Heart left ventricle (tissue), 16 donors: ENCODE results near the gene MARS1. TPM values are rescaled to one million over a fixed set of nuclear protein-coding genes. Genes with fewer than 3 reads are reported as not detected.

Experiments used
- ATAC-seq, 4 donors: fragments of 200-7000 bp; cut with Tn5 transposase; one replicate each; pipeline ENCODE4 v1.9.1; 2020 to 2022; ENCODE audit warnings: moderate library complexity in 4 of 4, mild to moderate bottlenecking in 3 of 4, moderate number of reproducible peaks in 1 of 4
- DNase-seq, 5 donors: peaks; one replicate each; pipeline ENCODE4 v3.0.0-alpha.2; 2020
- H3K27ac ChIP-seq, 12 donors: fragments of 200-600 bp; sonication (generic) in 4 of 12; one replicate each; pipeline versions ENCODE4 v1.5.0 to v1.8.0; 2016 to 2022; ENCODE audit warnings: mild to moderate bottlenecking in 2 of 12
- H3K27me3 ChIP-seq, 9 donors: fragments of 200-600 bp; sonication (generic) in 2 of 9; one replicate each; pipeline versions ENCODE4 v1.5.1 to v1.8.0; 2016 to 2022; ENCODE audit warnings: mild to moderate bottlenecking in 3 of 9
- H3K36me3 ChIP-seq, 9 donors: fragments of 200-600 bp; sonication (generic) in 2 of 9; one replicate each; pipeline versions ENCODE4 v1.5.0 to v1.8.0; 2018 to 2022; ENCODE audit warnings: mild to moderate bottlenecking in 2 of 9
- H3K4me1 ChIP-seq, 12 donors: fragments of 200-600 bp; sonication (generic) in 4 of 12; one replicate each; pipeline versions ENCODE4 v1.5.0 to v1.8.0; 2016 to 2022; ENCODE audit warnings: mild to moderate bottlenecking in 3 of 12
- H3K4me3 ChIP-seq, 12 donors: fragments of 200-600 bp; sonication (generic) in 4 of 12; one replicate each; pipeline versions ENCODE4 v1.5.0 to v1.8.0; 2017 to 2022; ENCODE audit warnings: mild to moderate bottlenecking in 9 of 12, moderate library complexity in 4 of 12
- H3K9me3 ChIP-seq, 12 donors: fragments of 200-600 bp; sonication (generic) in 4 of 12; one replicate each; pipeline versions ENCODE4 v1.5.0 to v1.8.0; 2016 to 2022; ENCODE audit warnings: mild to moderate bottlenecking in 1 of 12
- CTCF ChIP-seq, 12 donors: fragments of 200-600 bp; sonication (generic) in 4 of 12; IDR thresholded peaks; one replicate each; pipeline versions ENCODE4 v1.5.0 to v1.8.0; 2018 to 2022; ENCODE audit warnings: antibody characterized with exemption in 12 of 12, mild to moderate bottlenecking in 5 of 12
- POLR2A ChIP-seq, 2 donors: fragments of 450-650 bp; IDR thresholded peaks; one replicate each; pipeline ENCODE4 v1.6.1; 2017; ENCODE audit warnings: antibody characterized with exemption in 2 of 2, mild to moderate bottlenecking in 2 of 2, moderate library complexity in 2 of 2
- WGBS, 4 donors: extraction: QIAGEN DNeasy Blood & Tissue Kit in 2 of 4; methylation state at CpG; one replicate each; pipeline versions ENCODE4 v1.1.5 to v1.1.7; 2013 to 2018; 5-methylcytosine and 5-hydroxymethylcytosine counted together
- intact Hi-C, 10 donors: fragments of 100-400 bp; cut with DNase I; formaldehyde crosslinking; loops; one replicate each; pipeline versions ENCODE4 v1.11.1 to v1.14.2; 2022
- polyA plus RNA-seq, 2 donors: library from polyadenylated mRNA; stranded (reverse); fragments of 200-250 nt; gene quantifications; one replicate each; pipeline ENCODE4 v1.2.3, GENCODE V29; 2013
- total RNA-seq, 9 donors: library from RNA; depleted of rRNA in 2 of 9; stranded (reverse); fragments of >200 nt in 2 of 9; fragmentation: NEBNext Ultra II Directional in 3 of 9; extraction: Animal tissue kit (Norgen Biotek cat#: 25700) in 3 of 9; gene quantifications; one replicate each; pipeline versions ENCODE4 v1.1.0 to v1.2.4, GENCODE V29; 2016 to 2023
- donor health status: ischemic (EF 13 %, LVEDD 7.1; RV severe dilation, severe dysfunction).
- donor health status: healthy with polysubstance abuse.
- donor health status: DM: no; HTN: yes; CAD: no.
- donor health status: DM: no; HTN: no; CAD: no.
- donor health status: ischemic (EF 25% LVEDD 6.9; RV normal size, moderate dysfunction).
- donor health status: ischemic (EF 25% LVEDD 5.7; RV mildly dilated, moderate dysfunction).
- donor health status: healthy.
- donor health status: DM: yes; HTN: yes; CAD: no.
- donor health status: ischemic (EF 35%, LVEDD 5.7; RV mildly dilated, moderate dysfunction).
- donor health status: nonischemic (EF 11% LVEDD 7.7; RV severe dilation, severe dysfunction).
- donor health status: DM: yes; HTN: yes; CAD: no.
- donor health status: PGD.
- donor health status: ischemic (EF 29% LVEDD 5.4; RV normal size, mild dysfunction).
- donor health status: nonischemic (EF 23%, LVEDD 6.1; RV moderate dilation, normal function).

Gene MARS1
- total and polyA plus RNA-seq, 11 donors = 36.8 to 109 (median 74.9) TPM

- intact Hi-C loops = loop anchor here (1.0 to 10.0 kb wide), 9 partner anchors 22 to 240 kb away; partner anchors contain the start of gene R3HDM2 (in 1 of the 10)
- Histone ChIP-seq H3K4me3 (peak overlapping the region in 2 of 12 donors; percentile 19 to 29), H3K36me3 (no peaks in the 10 kb centered on the region), H3K9me3 (peaks cover 0 to 5% (median 0%) of the 10 kb centered on the region in 12 donors), H3K27me3 (no peaks in the 10 kb centered on the region), H3K4me1 (peaks cover 0 to 31% (median 12%) of the 10 kb centered on the region in 12 donors), H3K27ac (peak overlapping the region; percentile 61 to 96 (median 84))
- peak; percentile 76 to 81 (median 77) for DNase-seq
- 5 to 14% (median 11%) methylated on average over 9 of the region's 9 CpGs for WGBS, 4 donors
- ATAC-seq = peak; percentile 89 to 93 (median 90)
- TF ChIP-seq CTCF (IDR thresholded peaks at IDR 0.05) (no peak), POLR2A (IDR thresholded peaks at IDR 0.05) (no peak)
These were observed 35.5 kb upstream of the MARS1 start for GRCh38 chr12:57452181-57452936.

- WGBS, 4 donors = 19 to 27% (median 24%) methylated on average over 5 to 7 of the region's 7 CpGs
- no peak for TF ChIP-seq POLR2A (IDR thresholded peaks at IDR 0.05)
- TF ChIP-seq CTCF (IDR thresholded peaks at IDR 0.05) = peak; percentile 79 to 96 (median 90)
- H3K27me3 ChIP-seq = no peaks in the 10 kb centered on the region
- no peak overlapping the region for H3K4me3 ChIP-seq
- H3K27ac ChIP-seq = peak overlapping the region; percentile 61 to 96 (median 84)
- H3K9me3 ChIP-seq = peaks cover 0 to 5% (median 0%) of the 10 kb centered on the region in 12 donors
- peak; percentile 83 to 89 (median 87) for DNase-seq
- no peaks in the 10 kb centered on the region for H3K36me3 ChIP-seq
- peak; percentile 75 to 86 (median 82) for ATAC-seq
- peaks cover 0 to 31% (median 12%) of the 10 kb centered on the region in 12 donors for H3K4me1 ChIP-seq
- intact Hi-C loops = loop anchor here (1.0 to 10.0 kb wide), 9 partner anchors 22 to 240 kb away; partner anchors contain the start of gene R3HDM2 (in 1 of the 10)
These were observed 34.8 kb upstream of the MARS1 start for GRCh38 chr12:57452937-57453509.

- DNase-seq (no peak), ATAC-seq (no peak)
- no peak overlapping the region for H3K27ac ChIP-seq
- H3K36me3 ChIP-seq = no peaks in the 10 kb centered on the region
- no peaks in the 10 kb centered on the region for H3K9me3 ChIP-seq
- H3K27me3 ChIP-seq = no peaks in the 10 kb centered on the region
- 89 to 100% (median 94%) methylated on average over 2 of the region's 2 CpGs for WGBS, 4 donors
- no peak for TF ChIP-seq CTCF (IDR thresholded peaks at IDR 0.05)
- TF ChIP-seq POLR2A (IDR thresholded peaks at IDR 0.05) = no peak
- no peak overlapping the region for H3K4me3 ChIP-seq
- intact Hi-C loops = loop anchor here in 7 of 10 donors (1.0 to 10.0 kb wide), 4 partner anchors 146 to 192 kb away; no protein-coding TSS in a partner anchor
- peaks cover 0 to 38% (median 12%) of the 10 kb centered on the region in 12 donors for H3K4me1 ChIP-seq
These were observed 33.7 kb upstream of the MARS1 start for GRCh38 chr12:57454213-57454565.
